HG02610 (cell line): ENCODE results near the gene PGM5.
"Not testable (repeated sequence)": the region's sequence is repeated elsewhere in the genome, so short reads cannot be mapped to it uniquely, and the experiment has no call there.

Experiments
- ATAC-seq: cut with Tn5 transposase; IDR thresholded peaks from one replicate; pipeline ENCODE4 v1.9.1; 2021; ENCODE audit warnings: mild to moderate bottlenecking, moderate library complexity; ENCODE audit not compliant: unreplicated experiment

Gene PGM5

DNA sequence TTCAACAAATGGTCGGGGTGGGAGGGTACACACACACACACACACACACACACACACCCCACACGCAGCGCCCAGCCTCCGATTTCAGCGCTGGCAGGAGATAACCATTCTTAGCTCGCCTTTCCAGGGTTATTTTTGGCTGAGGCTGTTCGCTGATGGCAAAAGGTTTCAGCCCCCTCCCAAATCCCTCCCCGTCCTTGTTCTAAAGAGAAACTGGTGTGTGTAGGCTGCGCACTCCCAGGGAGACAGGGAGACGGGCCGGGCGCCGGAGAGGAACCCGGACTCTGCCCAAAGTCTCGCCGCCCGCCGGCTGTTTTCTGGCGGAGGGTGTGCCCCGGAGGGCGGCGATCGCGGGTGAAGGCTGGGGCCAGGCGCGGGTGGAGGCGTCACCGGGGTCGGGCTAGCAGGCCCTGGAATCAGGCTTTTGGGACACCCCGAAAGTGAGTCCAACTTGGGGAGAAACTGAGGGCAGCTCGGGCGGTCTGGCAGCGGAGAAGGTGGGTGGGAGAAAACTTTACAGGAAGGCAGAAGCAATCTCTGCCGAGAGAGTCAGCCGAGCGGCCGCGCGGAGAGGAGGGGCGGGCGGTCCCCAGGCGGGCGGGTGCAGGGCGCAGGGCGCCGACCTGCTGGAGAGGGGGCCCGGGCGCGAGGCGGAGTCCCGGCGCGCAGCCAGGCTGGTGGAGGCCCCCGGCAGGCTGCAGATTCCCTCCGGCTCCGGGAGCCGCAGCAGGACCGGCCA, at the start of gene PGM5:
PGM5 (plus strand) TSS at position 232 of the 739 bp plus-strand sequence. CDS start 517 bp downstream, outside the sequence.
- ATAC-seq, result not testable (repeated sequence)

DNA sequence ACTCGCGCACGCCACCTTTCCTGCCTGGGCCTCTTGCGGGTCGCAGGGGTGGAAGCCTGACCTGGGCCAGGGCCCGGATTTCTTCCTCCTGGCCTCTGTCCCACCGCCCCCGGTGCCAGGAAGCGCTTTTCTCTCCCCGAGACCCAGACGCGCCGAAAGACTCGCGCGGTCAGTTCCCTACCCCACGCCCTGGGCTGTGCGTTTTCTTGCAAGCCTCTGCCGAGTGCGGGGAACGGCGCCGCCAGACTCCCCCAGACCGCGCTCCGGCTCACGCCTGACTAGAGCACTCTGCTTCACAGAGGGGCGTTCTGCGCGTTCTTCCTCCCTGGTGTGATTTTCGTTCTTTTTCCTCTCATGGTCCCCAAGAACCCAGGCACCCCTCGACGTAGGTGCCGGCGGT, 49.3 kb upstream of the PGM5 start:
- ATAC-seq, result not testable (repeated sequence)

DNA sequence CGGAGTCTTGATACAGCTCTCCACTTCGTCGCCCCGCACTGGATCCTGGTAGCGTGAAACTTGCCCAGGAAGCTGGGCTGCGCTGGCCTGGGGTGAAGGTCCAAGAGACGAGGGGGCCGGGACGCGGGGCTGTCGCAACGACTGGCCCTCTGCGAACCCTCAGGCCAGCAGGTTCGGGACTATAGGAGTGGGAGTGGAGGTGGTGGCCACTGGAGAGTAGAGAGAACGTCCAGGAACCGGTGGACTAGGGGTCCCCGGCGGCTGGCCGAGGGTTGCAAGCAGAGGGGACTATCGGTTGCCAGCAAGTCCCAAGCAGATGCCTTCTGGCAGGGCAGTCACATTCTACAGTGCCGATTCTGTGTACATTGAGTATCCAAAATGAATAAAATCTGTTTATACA, 48.8 kb upstream of the PGM5 start:
- ATAC-seq, result not testable (repeated sequence)

DNA sequence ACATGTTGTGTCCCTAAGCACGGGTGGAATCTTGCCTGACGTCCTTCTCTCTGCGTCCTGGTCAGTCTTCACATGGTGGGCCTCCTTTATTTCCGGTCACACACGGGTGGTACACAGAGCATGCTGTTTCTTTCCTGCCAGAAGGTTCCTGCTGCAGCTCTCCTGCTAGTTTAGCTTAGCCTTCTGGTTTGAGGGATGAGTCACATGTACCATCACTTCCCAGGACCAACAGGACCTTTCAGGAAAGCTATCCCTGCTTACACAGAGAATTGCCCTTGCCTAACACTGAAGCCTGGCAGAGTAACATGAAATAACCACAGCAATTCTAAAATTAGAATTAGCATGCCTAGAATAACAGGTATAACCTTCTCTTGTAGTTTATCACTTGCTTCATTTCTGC, 45.2 kb upstream of the PGM5 start:
- ATAC-seq, result not testable (repeated sequence)

- not testable (repeated sequence) for ATAC-seq
Measured at GRCh38 chr9:68318209-68318608, 38.2 kb upstream of the PGM5 start.

GRCh38 chr9:68323749-68324148, 32.7 kb upstream of the PGM5 start:
- ATAC-seq, result not testable (repeated sequence)

- not testable (repeated sequence) for ATAC-seq
Measured at GRCh38 chr9:68324518-68324917, 31.9 kb upstream of the PGM5 start.

DNA sequence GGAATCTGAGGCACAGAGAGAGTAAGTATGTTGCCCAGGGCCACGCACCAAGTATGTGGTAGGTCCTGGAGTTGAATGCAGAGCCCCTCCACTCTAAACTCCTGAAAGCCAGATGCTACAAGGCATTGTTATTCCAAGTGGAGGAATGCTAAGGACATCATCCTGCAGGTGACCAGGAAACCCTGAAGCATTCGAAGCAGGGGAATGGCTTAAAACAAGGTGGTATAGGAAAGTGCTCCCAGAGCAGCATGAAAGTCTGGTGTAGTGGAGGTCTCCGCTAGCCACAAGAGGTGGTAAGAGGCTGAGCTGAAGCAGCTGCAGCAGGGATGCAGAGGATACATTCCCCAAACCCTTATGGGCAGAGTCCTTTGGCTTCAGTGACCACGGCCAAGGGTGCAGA, 27.3 kb upstream of the PGM5 start:
- not testable (repeated sequence) for ATAC-seq

DNA sequence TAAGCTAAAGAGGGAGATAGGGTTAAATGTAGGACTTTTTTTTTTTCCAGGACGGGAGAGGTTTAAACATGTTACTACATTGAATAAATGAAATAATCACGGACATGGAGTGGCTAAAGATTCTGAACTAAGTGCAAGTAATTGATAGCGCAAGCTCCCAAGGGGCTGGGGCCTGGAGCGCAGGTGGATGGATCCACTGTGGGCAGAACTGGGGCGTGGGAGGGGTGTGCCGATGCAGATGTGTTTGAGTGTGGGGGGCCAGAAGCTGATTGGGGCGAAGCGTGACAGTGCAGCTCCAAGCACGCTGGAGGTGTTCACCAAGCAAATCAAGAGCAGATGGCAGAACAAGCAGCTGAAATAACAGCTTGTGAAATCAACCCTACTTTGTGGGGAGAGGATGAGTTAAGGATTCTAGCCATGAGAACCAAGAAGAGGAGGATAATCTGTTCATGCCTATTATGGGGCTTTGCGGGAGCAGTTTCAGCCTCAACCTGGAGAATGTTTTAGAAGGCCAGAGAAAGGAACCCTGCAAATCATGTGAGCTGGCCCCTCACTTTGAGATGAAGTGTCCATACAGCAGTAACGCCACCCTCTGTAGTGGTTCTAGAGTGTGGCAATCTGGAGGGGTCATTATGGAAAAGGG, 25.8 kb upstream of the PGM5 start:
- not testable (repeated sequence) for ATAC-seq

DNA sequence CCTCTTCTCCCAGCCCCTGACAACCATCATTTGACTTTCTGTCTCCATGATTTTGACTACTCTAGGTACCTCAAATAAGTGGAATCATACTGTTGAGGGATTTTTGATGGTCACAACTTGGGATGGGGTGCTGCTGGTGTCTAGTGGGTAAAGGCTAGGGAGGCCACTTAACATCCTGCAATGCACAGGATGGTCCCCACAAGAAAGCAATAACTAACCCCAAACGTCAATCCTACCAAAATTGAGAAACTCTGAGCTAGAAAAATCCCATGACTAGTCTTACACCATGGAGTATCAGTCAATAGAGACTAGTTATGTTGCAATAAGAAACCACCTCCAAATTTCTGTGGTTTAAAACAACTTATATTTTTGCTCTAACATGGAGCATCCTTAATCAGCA, 24.3 kb upstream of the PGM5 start:
- not testable (repeated sequence) for ATAC-seq

DNA sequence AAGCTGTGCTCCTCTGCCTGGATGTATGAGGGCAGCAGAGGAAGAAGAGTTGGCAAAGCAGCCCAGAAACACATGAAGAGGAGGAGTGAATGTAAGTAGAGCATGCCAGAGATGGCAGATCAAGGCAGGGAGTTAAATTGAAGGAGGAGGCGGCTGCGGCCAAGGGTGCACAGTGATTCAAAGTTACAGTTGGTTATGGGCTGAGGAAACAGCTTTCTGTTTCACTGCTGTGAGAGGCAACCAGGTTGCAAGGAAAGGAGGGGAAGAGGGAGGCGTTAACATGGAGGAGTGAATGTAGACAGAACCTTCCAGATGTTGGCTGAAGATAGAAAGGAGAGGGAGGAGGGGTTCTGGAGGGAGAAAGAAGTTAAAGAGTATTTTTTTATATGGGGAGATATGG, 20.5 kb upstream of the PGM5 start:
- ATAC-seq, result not testable (repeated sequence)

DNA sequence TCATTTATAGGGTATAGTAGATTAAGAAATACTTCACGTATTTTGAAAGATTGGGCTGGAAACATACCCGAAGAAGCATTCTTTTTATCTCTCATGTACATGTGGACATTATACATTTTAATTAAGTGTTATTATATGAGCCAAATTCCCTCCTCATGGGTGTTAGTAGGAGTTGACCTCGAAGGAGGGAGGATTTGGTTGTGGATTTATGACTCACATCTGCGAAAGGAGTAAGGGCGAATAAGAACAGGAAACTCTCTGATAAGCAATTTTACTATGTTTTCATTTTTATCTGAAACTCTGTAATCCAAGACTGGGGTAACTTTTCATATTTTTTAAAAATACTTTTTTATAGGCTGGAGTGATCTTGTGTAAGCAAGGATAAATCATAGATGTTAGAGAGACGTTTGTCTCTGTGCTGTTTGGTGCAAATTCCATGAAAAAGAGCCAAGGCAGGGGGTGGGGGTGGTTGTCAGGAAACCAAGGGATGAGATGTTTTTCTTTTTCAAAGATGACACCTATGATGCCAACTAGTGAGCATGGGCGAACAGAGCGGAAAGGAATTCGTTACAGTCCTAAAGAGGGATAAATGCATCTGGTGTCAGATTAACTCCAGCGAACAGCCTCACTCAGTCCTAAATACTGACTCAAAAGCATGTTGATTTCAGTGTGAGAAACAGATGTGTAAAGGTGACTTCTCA, 19.6 kb upstream of the PGM5 start:
- ATAC-seq, result not testable (repeated sequence)

DNA sequence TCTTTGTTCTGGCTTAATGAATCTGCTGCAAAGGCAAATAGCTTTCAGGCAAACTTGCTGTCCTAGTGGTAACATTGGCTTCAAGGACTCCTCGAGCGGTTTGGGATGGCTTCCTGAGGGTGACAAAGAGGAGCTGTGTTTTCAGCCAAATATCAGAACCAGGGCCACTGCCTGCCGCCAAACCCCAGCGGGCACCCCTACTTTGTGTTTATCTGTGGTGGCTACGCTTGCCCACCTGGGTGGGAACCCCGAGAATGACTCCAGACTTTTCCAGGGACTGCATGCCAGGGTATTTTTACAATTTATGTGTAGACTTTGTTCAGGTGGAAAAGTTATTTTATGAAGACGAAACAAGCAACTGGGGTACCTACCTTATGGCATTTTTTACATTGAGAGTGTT, 18.4 kb upstream of the PGM5 start:
- not testable (repeated sequence) for ATAC-seq

- peak; percentile 75 for ATAC-seq
Measured at GRCh38 chr9:68342265-68343025, 14.0 kb upstream of the PGM5 start.

GRCh38 chr9:68343242-68343641, 13.2 kb upstream of the PGM5 start:
- ATAC-seq, result not testable (repeated sequence)

- not testable (repeated sequence) for ATAC-seq
Measured at GRCh38 chr9:68343992-68344391, 12.4 kb upstream of the PGM5 start.

- ATAC-seq, result not testable (repeated sequence)
Measured at GRCh38 chr9:68351689-68352088, 4.7 kb upstream of the PGM5 start.

GRCh38 chr9:68355993-68356379, 425 bp upstream of the PGM5 start:
- not testable (repeated sequence) for ATAC-seq

DNA sequence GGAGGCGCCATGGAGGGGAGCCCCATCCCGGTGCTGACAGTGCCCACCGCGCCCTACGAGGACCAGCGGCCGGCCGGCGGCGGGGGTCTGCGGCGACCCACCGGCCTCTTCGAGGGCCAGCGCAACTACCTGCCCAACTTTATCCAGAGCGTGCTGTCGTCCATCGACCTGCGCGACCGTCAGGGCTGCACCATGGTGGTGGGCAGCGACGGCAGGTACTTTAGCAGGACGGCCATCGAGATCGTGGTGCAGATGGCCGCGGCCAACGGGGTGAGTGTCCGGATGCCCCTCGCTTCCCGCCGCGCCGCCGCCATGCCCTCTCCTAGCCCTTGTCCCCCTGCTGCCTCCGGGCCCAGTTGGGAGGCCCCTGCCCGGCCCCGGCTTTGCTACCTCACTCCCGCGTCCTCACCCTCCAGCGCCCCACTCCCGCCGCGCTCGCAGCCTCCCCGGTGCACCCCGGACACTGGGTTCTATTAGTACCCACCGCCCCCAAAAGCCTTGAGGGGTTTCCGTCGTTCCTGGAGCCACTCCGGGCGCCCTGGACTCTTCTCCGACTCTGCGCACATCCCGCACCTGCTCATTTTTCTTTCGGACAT, 806 bp downstream of the PGM5 start:
- ATAC-seq, result not testable (repeated sequence)

DNA sequence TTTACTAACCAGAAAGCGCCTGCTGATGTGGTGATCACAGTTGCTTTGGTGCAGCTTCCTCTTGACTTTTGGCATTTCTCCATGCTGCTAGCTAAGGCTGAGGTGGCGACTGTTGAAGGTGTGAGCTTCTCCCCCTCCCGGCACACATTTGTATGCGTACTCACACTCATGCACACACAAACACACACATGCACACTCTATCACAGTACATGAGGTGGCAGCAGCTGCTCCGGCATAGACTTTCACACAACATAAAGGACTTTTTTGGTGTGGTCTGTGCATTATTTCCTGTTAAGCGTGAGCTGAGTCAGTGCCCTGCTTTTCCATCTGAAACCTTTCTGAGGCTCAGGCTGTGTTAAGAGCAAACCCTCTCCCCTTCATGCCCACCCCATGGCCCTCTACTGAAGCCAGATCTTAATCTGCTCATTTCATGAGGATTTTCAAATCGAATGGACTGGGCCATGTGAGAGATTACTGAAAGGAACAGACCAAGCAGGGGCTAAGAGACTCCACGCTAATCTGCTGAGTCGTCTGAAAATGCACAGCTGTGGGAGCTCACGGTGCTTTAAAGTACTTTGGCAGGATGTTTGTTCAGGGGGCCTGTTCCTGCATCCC, 10.6 kb downstream of the PGM5 start:
- not testable (repeated sequence) for ATAC-seq
